GM19239 (cell line): ENCODE measurements around the gene LRRC57.
"Not testable (repeated sequence)": the region's sequence is repeated elsewhere in the genome, so short reads cannot be mapped to it uniquely, and the experiment has no call there.

ENCODE experiments used
- DNase-seq: peaks from one replicate; pipeline ENCODE4 v3.0.0; 2011; ENCODE audit warnings: low spot score; ENCODE audit not compliant: insufficient read length
- FAIRE-seq: peaks from 2 replicates; lab custom pipeline; 2011; peaks lifted over from hg19 to GRCh38; lab: Jason Lieb, UNC

LRRC57 gene

GRCh38 chr15:42556550-42557207 lies 8.1 kb upstream of the LRRC57 start:
- not testable (repeated sequence) for FAIRE-seq, DNase-seq

- FAIRE-seq (no peak), DNase-seq (no peak)
These were observed 5.0 kb upstream of the LRRC57 start for GRCh38 chr15:42553554-42553953.

DNA sequence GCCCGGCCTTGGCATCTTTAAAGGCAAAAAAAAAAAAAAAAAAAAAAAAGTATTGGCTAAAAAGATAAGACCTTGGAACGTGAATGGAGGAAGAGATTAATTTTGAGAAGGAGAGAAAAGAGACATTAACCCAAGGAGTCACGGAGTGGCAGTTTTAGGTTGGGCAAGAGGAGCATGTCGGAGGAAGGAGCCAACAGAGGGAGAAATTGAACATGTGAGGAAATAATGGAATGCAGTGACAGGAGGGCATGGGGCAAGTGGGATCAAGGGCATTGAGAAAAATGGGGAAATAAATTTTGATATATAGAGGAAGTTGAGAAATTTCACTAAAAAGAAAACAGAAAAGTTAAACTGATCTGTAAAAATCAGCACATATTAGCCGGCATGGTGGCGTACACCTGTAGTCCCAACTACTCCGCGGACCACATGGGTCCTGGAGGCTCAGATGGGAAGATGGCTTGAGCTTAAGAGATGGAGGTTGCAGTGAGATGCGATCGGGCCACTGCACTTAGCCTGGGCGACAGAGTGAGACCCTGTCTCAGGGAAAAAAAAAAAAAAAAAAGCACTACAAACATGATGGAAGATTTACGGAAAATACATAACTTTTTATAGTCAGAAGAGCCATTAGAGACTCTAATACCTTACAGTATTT lies 1.3 kb upstream of the LRRC57 start:
- DNase-seq, result no peak
- FAIRE-seq, result no peak

DNA sequence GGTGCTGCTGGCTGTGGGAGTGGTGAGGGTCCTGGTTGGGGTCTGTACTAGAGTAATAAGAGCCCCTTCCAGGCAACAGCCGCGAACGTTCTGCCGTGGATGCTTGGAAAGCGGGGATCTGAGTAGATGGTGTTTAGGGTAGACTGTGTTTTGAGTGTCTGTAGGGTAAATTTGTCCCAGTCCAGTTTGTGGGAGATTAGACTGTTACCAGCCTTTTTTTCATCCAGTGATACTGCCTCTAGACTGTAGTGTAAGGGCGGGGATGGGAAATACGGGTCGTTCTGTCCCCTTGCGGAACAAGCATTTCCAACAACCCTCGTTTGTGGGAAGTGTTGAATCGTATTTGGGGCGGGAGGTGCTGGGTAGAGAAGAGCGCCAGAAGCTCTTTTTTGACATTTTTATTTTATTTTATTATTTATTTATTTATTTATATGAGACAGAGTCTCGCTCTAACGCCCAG lies 469 bp upstream of the LRRC57 start:
- peak; percentile 17 for DNase-seq
- FAIRE-seq, result peak; percentile 4

GRCh38 chr15:42547918-42548248 lies 710 bp downstream of the LRRC57 start:
- FAIRE-seq (peak; percentile 91), DNase-seq (peak; percentile 8)

DNA sequence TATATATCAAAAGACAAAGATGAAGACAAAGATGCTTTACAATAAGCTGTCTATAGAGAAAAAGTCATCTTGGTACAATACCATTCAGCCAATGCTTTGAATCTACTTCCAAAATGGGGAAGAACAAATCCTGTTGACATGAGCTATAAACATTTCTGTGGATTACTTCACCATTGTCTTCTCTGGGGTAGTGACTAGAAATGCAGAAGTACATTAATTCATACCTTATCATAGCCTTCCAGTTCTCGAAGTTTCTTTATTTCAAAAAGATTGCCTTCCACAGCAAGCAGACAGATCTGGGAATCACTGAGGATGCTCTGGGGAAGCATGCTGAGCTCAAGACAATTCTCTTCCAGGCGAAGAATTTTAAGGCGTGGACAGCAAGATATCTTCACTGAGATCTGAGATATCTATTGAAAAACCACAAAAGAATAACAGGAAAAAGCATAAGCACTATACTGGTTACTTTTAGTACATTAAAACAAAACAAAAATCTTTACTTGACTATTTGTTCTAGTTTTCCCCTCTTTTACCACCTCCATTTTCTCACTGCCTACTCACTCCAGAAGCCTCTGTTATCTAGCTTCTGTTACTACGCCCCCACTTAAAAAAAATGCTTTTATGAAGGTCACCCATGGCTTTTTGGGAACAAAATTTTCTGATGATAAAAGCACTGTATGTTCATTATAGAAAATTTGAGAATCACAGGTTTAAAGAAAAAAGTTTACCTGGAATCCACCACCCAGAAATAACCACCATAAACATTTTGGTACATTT lies 3.6 kb downstream of the LRRC57 start:
- DNase-seq (no peak), FAIRE-seq (no peak)

GRCh38 chr15:42533246-42533645 lies 15.3 kb downstream of the LRRC57 start:
- DNase-seq (no peak), FAIRE-seq (no peak)

DNA sequence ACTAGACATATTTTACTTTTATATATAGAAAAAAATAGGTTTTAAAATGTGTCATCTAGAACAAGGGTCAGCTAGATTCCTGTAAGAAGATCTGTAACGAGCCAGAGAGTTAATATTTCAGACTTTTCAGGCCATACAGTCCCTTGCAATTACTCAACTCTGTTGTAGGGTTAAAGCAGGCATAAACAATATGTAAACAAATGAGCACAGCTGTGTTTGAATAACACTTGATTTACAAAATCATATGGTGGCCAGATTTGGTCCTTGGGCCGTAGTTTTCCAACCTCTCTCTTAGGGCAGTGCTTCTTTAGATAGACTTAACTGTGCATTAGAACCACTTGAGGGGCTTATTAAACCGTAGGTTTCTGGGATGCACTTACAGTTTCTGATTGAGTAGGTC lies 19.6 kb downstream of the LRRC57 start:
- DNase-seq (no peak), FAIRE-seq (no peak)

GRCh38 chr15:42523331-42523730 lies 25.3 kb downstream of the LRRC57 start:
- DNase-seq, result no peak
- no peak for FAIRE-seq

- DNase-seq, result no peak
- FAIRE-seq, result no peak
These were observed 37.6 kb downstream of the LRRC57 start for GRCh38 chr15:42511007-42511391.

GRCh38 chr15:42510258-42511006 lies 38.2 kb downstream of the LRRC57 start:
- FAIRE-seq (peak; percentile 74), DNase-seq (no peak)

GRCh38 chr15:42508263-42508690 lies 40.3 kb downstream of the LRRC57 start:
- DNase-seq (no peak), FAIRE-seq (no peak)

GRCh38 chr15:42507514-42507913 lies 41.1 kb downstream of the LRRC57 start:
- DNase-seq (no peak), FAIRE-seq (no peak)

GRCh38 chr15:42504631-42505030 lies 44.0 kb downstream of the LRRC57 start:
- DNase-seq, result no peak
- FAIRE-seq, result peak; percentile 37

DNA sequence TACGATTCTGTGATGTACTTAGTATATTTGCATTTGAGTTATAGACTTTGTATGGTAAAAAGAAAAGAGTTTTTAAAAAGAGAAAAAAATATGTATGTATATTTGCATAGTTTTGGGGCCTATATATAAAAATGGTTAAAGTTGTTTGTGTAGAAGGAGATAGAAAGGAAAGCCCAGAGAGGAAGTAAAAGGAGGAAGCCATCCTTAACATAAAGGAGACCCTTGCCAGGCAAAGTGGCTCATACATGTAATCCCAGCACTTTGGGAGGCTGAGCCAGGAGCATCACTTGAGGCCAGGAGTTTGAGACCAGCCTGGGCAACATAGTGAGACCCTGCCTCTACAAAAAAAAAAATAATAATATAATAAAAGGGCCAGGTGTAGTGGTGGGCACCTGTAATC lies 44.8 kb downstream of the LRRC57 start:
- FAIRE-seq, result no peak
- no peak for DNase-seq

DNA sequence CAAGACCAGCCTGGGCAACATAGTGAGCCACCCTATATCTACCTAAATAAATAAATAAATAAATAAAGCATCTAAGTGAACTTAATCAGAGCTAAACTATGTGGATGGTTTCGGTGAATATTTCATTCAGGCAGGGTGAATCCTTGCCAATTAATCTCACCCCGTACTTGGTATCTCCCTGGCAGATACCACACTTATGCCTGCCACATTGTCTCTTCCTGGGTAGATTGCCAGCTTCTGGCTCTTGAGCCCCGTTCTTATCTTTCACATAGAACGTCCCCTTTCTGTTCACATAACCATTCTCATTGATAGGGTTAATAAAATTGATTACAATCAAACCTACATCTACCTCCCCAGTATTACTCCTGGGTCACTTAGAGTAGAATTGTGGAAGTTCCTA lies 46.1 kb downstream of the LRRC57 start:
- DNase-seq (no peak), FAIRE-seq (no peak)

DNA sequence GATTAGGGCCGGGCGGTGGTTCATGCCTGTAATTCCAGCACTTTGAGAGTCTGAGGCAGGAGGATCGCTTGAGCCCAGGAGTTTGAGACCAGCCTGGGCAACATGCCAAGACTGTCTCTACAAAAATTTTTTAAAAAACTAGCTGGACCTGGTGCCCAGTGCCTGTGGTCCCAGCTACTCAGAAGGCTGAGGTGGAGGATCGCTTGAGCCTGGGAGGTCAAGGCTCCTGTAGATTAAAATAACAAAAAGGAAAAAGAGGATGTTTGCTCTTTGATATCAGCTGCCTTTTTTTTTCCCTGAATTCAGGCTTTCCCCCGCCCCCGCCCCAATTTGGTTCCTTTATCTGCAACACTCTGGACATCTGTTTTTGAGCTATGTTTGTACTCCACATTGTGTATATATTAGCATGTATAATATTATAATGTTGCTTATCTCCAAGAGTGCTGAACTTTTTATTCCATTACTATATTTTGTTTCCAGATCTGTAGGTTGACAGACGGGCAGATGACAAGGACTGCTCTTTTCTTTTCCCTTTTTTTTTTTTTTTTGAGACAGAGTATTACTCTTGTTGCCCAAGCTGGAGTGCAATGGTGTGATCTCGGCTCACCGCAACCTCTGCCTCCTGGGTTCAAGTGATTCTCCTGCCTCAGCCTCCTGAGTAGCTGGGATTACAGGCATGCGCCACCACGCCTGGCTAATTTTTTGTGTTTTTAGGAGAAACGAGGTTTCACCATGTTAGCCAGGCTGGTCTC lies 48.6 kb downstream of the LRRC57 start:
- DNase-seq (no peak), FAIRE-seq (no peak)

DNA sequence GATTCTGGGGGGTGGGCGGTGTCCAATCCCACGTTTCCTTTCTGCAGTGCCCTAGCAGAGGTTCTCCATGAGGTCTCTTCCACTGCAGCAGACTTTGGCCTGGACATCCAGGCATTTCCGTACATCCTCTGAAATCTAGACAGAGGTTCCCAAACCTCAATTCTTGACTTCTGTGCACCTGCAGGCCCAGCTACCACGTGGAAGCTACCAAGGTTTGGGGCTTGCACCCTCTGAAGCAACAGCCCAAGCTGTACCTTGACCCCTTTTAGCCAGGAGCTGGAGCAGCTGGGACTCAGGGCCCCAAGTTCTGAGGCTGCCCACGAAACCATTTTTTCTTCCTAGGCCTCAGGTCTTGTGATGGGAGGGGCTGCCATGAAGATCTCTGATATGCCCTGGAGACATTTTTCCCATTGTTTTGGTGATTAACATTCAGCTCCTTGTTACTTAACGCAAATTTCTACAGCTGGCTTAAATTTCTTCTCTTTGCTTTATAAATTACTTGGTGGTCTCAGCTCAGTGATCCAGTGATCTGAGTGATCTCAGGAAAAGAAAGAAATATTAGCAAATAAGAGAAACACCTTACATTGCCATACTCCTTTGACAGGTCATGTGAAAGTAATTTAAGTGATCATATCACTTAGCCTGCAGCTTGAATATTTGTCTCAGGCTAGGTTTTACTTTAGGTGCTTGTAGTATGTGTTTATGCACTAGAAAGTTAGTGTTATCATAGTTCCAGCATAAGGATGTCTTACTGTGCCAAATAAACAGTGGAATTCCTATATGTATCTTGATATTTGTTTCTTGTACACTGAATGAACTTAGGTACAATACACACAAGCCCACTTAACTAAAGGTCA lies 50.2 kb downstream of the LRRC57 start:
- no peak for FAIRE-seq

More for the DNA sequence above, 50.2 kb downstream of the LRRC57 start:
- DNase-seq, result no peak
